ENCODE results near the gene HOMER2. TPM values are rescaled to one million over a fixed set of nuclear protein-coding genes. Genes with fewer than 3 reads are reported as not detected.

The HOMER2 gene
- total RNA-seq, 1 donor from 2014 or later = 48.8 TPM

DNA sequence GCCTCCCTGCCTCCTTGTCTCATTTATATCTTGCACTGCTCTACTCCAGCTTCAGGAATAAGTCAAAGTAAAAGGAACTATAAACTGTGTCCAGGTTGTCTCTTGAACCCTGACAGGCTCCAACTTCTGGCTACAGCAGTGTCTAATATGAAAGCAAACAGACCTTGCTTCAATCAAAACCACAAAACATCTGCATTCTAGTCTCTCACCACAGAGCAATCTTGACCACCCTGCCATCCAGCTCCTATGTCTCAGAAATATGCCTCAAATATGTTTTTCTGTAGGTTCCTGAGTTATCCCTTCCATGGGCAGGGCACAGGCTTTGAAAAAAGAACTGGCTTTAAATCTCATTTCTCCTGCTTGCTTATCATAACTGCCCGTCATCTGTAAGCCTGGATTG is 20.5 kb upstream of the HOMER2 start:
- H3K4me3 ChIP-seq (ENCODE audit: low read depth, low read length) = no peak overlapping the region
- TF ChIP-seq, protein P1, sequence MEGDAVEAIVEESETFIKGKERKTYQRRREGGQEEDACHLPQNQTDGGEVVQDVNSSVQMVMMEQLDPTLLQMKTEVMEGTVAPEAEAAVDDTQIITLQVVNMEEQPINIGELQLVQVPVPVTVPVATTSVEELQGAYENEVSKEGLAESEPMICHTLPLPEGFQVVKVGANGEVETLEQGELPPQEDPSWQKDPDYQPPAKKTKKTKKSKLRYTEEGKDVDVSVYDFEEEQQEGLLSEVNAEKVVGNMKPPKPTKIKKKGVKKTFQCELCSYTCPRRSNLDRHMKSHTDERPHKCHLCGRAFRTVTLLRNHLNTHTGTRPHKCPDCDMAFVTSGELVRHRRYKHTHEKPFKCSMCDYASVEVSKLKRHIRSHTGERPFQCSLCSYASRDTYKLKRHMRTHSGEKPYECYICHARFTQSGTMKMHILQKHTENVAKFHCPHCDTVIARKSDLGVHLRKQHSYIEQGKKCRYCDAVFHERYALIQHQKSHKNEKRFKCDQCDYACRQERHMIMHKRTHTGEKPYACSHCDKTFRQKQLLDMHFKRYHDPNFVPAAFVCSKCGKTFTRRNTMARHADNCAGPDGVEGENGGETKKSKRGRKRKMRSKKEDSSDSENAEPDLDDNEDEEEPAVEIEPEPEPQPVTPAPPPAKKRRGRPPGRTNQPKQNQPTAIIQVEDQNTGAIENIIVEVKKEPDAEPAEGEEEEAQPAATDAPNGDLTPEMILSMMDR (conservative IDR thresholded peaks at IDR 0.05; ENCODE audit: low read depth, low read length) = no peak
- DNase-seq (ENCODE audit: low read depth) = no peak

DNA sequence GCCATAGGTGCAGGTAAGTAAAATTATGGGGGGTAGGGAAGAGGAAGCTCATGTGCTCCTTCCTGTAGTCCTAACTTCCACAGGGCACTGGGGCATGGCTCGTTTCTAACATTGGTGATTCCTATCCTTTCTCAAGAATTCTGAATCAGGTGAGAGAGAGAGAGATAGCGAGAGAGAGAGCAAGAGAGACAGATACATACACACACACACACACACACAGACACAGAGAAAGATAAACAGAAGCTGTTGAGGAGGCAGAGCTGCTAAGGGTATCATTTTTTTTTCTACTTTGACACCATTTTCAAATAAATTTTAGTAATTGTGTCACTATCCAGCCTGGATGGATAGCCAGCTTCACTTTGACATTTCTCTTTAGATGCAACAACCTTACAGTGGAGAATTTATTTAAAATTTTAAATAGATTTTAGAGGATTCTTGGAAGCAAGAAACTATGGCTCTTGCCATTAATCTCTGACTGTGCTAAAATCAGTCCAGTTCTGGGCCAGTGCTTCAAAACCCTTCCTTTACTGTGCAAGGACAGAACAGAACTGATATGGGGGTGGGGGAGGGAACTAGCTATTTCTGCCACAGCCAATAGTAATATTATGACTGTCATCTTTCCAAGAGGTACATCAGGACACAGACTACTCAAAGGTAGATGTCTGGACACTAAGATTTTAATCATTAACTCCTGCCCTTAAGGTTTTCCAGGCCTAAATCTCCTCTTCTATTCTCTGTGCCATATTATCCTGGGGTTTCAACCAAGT is 18.9 kb upstream of the HOMER2 start:
- TF ChIP-seq, protein P1 (conservative IDR thresholded peaks at IDR 0.05; ENCODE audit: low read depth, low read length) = no peak
- no peak overlapping the region for H3K4me3 ChIP-seq (ENCODE audit: low read depth, low read length)
- DNase-seq (ENCODE audit: low read depth) = no peak

DNA sequence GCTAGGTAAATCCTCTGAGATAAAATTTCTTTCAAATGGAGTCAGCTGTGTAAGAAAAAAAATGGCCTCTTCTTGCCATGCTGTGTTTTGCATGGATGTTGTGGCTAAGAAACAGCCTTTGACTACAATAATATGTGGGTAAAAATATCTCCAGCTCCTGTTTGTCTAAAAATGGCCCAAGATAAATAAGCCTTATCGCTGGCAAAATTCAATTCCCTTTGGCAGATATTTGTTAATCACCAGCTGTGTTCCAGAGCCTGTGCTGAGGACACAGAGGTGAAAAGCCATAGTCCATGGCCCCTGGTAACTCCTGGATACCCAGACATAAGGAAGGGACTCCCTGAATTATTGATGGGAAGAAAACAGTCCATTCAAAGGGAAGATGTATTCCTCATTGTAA is 18.2 kb upstream of the HOMER2 start:
- TF ChIP-seq, protein P1 (conservative IDR thresholded peaks at IDR 0.05; ENCODE audit: low read depth, low read length) = no peak
- no peak overlapping the region for H3K4me3 ChIP-seq (ENCODE audit: low read depth, low read length)
- DNase-seq (ENCODE audit: low read depth) = no peak

DNA sequence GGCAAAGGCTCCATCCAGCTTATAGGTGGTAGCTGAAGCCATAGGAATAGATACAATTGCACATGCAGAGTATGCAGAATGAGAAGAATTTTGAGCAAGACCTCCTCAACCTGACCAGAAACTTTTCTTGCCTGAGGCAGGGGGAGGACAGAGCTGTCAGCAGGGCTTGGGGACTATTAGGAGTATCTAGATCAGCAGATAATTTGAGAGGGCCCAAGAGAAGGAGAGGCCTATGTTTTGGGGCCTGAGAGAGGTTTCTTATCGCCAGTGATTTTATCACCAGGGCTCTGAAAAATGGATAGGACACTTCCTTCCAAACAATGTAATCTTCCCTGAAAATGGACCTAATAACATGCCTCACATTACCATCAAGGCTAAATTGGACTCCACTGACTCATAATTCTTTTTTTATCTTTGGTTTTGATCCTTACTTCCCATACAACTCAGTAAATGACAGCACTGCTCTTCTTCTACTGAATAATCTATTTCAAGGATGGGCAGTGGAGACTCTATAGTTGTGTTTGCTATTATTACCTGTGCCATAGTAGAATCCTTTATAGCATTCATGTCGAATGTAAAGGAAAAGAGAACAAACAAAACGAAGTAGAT is 17.7 kb upstream of the HOMER2 start:
- H3K4me3 ChIP-seq (ENCODE audit: low read depth, low read length) = no peak overlapping the region
- DNase-seq (ENCODE audit: low read depth) = no peak
- TF ChIP-seq, protein P1 (conservative IDR thresholded peaks at IDR 0.05; ENCODE audit: low read depth, low read length) = no peak

DNA sequence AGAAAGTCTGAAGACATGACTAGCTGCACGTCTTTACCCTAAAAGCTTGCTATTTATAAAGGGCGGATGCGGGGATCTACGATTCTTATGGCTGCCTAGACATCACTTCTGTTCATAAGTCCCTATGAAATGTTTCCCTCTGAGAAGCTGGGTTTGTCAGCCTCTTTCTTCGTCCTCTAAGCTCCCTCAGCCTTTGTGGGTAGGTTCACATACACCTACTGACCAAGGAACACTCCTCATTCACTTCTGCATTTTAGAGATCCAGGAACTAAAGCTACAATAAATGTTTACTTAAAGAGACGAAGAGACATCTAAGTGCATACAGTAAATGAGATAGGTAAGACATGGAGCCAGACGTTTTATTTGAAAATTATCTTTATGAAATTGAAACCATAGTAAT is 16.8 kb upstream of the HOMER2 start:
- no peak overlapping the region for H3K4me3 ChIP-seq (ENCODE audit: low read depth, low read length)
- TF ChIP-seq, protein P1 (conservative IDR thresholded peaks at IDR 0.05; ENCODE audit: low read depth, low read length) = no peak
- no peak for DNase-seq (ENCODE audit: low read depth)

DNA sequence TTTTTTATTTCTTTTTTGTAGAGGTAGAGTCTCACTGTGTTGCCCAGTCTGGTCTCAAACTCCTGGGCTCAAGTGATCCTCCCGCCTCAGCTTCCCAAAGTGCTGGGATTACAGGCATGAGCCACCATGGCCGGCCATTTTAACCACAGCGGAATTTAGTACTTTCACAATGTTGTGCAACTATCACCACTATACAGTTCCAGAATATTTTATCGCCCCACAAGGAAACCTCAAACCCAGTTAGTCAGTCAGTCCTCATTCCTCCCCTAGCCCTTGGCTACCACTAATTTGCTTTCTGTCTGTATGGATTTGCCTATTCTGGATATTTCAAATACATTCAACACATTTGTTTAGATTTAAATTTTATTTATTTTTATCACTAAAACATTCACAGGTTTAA is 15.5 kb upstream of the HOMER2 start:
- no peak for DNase-seq (ENCODE audit: low read depth)
- no peak overlapping the region for H3K4me3 ChIP-seq (ENCODE audit: low read depth, low read length)
- TF ChIP-seq, protein P1 (conservative IDR thresholded peaks at IDR 0.05; ENCODE audit: low read depth, low read length) = no peak

DNA sequence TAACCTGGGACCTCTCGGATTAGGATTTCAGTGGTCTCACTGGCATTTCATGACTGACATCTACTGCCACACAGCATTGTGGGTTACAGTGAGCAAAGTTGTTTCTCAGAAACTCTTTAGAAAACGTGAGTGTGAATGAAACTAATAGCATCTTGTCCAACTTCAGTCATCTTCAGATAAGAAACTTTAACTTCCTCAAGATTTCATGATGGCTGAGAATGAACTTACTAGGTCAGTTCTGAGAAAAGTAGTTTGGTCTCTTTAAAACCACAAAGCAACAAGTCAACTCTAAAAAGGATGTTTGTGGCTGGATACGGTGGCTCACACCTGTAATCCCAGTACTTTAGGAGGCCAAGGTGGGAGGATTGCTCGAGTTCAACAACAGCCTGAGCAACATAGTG is 14.2 kb upstream of the HOMER2 start:
- TF ChIP-seq, protein P1 (conservative IDR thresholded peaks at IDR 0.05; ENCODE audit: low read depth, low read length) = no peak
- no peak overlapping the region for H3K4me3 ChIP-seq (ENCODE audit: low read depth, low read length)
- no peak for DNase-seq (ENCODE audit: low read depth)
